Colonic mucosa (tissue), 4 donors: ENCODE data around the gene AAK1. TPM values are rescaled to one million over a fixed set of nuclear protein-coding genes. Genes with fewer than 3 reads are reported as not detected.

Source experiments
- DNase-seq: peaks from one replicate; pipeline ENCODE4 v3.0.0-alpha.2; 2020
- H3K27ac ChIP-seq: fragments of 200-600 bp; one replicate; pipeline ENCODE4 v1.8.0; 2021
- H3K27me3 ChIP-seq: fragments of 200-600 bp; one replicate; pipeline ENCODE4 v1.8.0; 2021
- H3K36me3 ChIP-seq: fragments of 200-600 bp; one replicate; pipeline ENCODE4 v1.8.0; 2021
- H3K4me1 ChIP-seq: fragments of 200-600 bp; one replicate; pipeline ENCODE4 v1.8.0; 2021; ENCODE audit warnings: mild to moderate bottlenecking
- H3K4me3 ChIP-seq: fragments of 200-600 bp; one replicate; pipeline ENCODE4 v1.8.0; 2021
- H3K9ac ChIP-seq, 2 donors: one replicate each; pipeline ENCODE4 v1.7.0; 2013; ENCODE audit warnings: control low read depth in 2 of 2, low read depth in 2 of 2, low read length in 2 of 2
- H3K9me3 ChIP-seq: fragments of 200-600 bp; one replicate; pipeline ENCODE4 v1.8.0; 2021
- intact Hi-C: fragments of 100-400 bp; cut with DNase I; formaldehyde crosslinking; loops from one replicate; pipeline ENCODE4 v1.14.1; 2022
- total RNA-seq, 2 donors: library from RNA; stranded (reverse); fragmentation: NEBNext Ultra II Directional in 1 of 2; extraction: Animal tissue kit (Norgen Biotek cat#: 25700) in 1 of 2; gene quantifications; one replicate each; pipeline ENCODE4 v1.2.1, GENCODE V29; 2021
- TF ChIP-seq, protein P1 (sequence below): fragments of 200-600 bp; IDR thresholded peaks from one replicate; pipeline ENCODE4 v1.8.0; 2022; ENCODE audit warnings: antibody characterized with exemption, mild to moderate bottlenecking
- donor health status: healthy.
- donor health status: DM: no; HTN: no; CAD: no.
- donor health status: DM: no; HTN: no; CAD: no.

Gene AAK1
- total RNA-seq, 2 donors from 2014 or later, result 33.5 to 41.7 TPM

DNA sequence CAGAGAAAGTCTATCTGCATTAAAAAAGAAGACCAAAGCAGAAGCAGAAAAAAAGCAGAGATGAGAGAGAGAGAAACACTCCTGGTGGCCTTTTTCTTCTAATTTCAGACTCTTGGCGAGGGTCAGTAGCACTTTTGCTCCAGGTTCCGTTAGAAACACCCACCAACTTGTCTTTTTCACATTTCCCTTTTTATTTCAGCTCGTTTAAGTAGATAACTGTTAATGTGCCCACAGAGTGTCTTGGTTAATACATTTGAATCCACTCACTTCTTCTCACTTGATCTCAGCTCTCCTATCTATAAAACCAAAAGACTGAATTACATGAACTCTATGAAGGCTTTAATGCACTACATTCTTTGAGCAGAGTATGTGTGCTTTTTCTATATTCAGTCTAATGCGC, 63.1 kb downstream of the AAK1 start:
- no peaks in the 10 kb centered on the region for H3K9me3 ChIP-seq
- H3K4me1 ChIP-seq, result no peaks in the 10 kb centered on the region
- no peaks in the 10 kb centered on the region for H3K27me3 ChIP-seq
- no peak overlapping the region for H3K27ac ChIP-seq
- TF ChIP-seq, protein P1, sequence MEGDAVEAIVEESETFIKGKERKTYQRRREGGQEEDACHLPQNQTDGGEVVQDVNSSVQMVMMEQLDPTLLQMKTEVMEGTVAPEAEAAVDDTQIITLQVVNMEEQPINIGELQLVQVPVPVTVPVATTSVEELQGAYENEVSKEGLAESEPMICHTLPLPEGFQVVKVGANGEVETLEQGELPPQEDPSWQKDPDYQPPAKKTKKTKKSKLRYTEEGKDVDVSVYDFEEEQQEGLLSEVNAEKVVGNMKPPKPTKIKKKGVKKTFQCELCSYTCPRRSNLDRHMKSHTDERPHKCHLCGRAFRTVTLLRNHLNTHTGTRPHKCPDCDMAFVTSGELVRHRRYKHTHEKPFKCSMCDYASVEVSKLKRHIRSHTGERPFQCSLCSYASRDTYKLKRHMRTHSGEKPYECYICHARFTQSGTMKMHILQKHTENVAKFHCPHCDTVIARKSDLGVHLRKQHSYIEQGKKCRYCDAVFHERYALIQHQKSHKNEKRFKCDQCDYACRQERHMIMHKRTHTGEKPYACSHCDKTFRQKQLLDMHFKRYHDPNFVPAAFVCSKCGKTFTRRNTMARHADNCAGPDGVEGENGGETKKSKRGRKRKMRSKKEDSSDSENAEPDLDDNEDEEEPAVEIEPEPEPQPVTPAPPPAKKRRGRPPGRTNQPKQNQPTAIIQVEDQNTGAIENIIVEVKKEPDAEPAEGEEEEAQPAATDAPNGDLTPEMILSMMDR, result no peak
- DNase-seq, result no peak
- H3K36me3 ChIP-seq, result no peaks in the 10 kb centered on the region
- H3K9ac ChIP-seq, result no peak overlapping the region
- intact Hi-C loops, result no loop called here
- no peak overlapping the region for H3K4me3 ChIP-seq

DNA sequence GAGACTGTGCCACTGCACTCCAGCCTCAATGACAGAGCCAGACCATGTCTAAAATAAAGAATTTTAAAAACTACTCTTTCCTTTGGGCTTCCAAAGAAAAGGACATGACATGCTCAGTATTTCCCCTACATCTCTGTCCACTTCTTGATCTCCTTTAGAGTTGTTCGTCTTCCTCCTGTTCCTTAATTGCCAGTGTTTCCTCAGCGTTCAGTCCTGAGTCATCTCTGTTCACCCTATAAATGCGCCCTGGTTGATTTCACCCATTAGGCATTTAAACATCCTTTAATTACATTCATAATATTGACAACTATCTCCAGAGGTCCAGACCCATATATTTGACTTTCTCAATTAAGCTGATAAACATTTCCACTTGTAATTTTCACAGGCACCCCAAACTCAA, 64.0 kb downstream of the AAK1 start:
- no peak for DNase-seq
- Histone ChIP-seq H3K36me3 (no peaks in the 10 kb centered on the region), H3K9ac (no peak overlapping the region), H3K9me3 (no peaks in the 10 kb centered on the region), H3K4me3 (no peak overlapping the region), H3K27ac (no peak overlapping the region), H3K27me3 (no peaks in the 10 kb centered on the region), H3K4me1 (no peaks in the 10 kb centered on the region)
- TF ChIP-seq, protein P1, result no peak
- intact Hi-C loops, result no loop called here

DNA sequence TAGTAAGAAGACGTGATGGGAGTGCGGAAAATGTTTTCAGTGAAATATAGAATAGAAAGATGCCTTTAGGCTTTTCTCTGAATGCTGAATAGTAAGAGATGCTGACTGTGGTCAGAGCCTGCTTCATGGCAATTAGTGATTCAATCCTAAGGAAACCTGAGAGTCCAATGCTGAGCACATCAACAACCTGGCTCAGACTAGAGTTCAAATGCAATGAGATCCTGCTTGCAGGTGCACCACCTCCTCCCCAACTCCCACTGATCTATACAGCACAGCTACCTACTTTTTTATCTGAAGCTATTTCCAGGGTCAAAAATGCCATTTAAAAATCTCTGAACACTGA, 65.4 kb downstream of the AAK1 start:
- H3K4me3 ChIP-seq, result no peak overlapping the region
- H3K36me3 ChIP-seq, result no peaks in the 10 kb centered on the region
- no peak overlapping the region for H3K27ac ChIP-seq
- DNase-seq, result no peak
- H3K9ac ChIP-seq, result no peak overlapping the region
- H3K9me3 ChIP-seq, result no peaks in the 10 kb centered on the region
- intact Hi-C loops, result no loop called here
- no peaks in the 10 kb centered on the region for H3K27me3 ChIP-seq
- H3K4me1 ChIP-seq, result no peaks in the 10 kb centered on the region
- TF ChIP-seq, protein P1, result no peak

DNA sequence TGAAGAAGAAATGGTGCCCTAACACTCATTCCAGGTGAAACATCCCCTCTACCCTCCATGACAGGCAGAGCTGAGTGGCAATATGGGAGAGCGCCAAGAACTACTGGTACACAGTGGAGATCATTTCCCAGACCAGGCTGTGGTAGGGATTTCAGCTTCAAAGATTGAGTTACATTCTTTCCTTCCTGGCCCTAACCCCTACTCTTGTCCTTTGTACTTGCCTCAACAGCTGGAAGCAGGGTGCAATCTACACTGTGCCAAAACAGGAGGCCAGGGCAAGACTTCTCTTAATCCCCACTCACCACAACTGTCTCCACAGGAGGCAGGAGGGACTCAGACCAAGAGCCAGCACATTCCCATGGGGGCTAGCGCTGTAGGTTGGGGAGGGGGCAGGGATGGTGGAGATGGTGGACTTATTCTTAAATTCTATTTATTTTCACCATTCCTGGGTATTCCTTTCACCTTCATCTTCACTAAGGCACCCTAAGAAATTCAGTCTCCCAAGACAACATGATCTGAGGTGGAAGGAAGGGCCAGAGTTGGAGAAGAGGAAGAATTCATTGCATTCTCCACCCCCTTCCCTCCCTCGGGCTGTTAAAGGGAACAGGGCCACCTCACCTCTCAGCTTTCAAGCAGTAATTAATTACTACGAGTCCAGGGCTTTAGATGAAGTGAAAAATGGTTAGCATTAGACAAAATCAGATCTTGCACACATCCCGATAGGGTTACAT, 65.9 kb downstream of the AAK1 start:
- Histone ChIP-seq H3K9ac (no peak overlapping the region), H3K27ac (no peak overlapping the region), H3K4me1 (no peaks in the 10 kb centered on the region), H3K4me3 (no peak overlapping the region), H3K9me3 (no peaks in the 10 kb centered on the region), H3K27me3 (no peaks in the 10 kb centered on the region), H3K36me3 (no peaks in the 10 kb centered on the region)
- intact Hi-C loops, result no loop called here
- DNase-seq, result no peak
- TF ChIP-seq, protein P1, result no peak

DNA sequence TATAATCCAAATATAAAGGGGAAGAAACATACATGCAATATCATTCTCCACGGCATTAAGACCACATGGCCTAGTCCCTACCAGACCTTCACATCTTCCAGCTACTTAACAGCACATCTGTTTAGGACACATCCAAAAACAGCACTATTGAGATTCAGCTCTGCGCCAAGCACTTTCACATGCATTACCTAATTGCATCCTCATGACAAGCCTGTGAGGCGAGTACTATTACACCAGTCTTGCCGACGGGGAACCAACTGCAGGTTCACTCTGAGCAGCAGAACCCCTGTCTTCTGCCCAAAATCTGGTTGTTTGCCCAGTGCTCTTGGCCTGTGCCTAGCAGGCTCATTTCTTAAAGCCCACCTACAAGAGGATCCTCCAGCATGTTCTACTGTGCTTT, 66.7 kb downstream of the AAK1 start:
- Histone ChIP-seq H3K9ac (no peak overlapping the region), H3K4me1 (no peaks in the 10 kb centered on the region), H3K36me3 (no peaks in the 10 kb centered on the region), H3K9me3 (no peaks in the 10 kb centered on the region), H3K27me3 (no peaks in the 10 kb centered on the region), H3K27ac (no peak overlapping the region), H3K4me3 (no peak overlapping the region)
- intact Hi-C loops, result no loop called here
- TF ChIP-seq, protein P1, result no peak
- DNase-seq, result no peak
